ENCODE measurements around the gene HIPK4.
"Not testable (repeated sequence)": the region's sequence is repeated elsewhere in the genome, so short reads cannot be mapped to it uniquely, and the experiment has no call there.

The HIPK4 gene

GRCh38 chr19:40335855-40336600 is 54.0 kb downstream of the HIPK4 start:
- DNase-seq, result no peak

DNA sequence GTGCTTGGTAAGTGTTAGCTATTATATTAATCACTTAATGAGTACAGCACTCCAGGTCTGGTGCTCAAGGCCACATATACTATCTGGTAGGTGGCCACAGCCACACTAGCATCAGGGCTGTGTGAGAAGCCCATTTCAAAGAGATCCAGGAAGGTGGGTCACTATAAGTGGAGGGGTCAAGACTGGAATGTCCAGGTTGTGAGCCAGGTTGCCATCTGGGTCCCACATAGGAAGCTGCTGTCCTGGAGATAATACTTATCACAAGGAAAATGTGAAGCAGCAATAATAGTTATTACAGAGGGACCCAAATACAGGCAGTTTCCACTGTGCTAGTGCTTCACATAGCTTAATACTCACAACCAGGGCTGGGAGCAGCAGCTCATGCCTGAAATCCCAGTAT is 54.9 kb downstream of the HIPK4 start:
- no peak for DNase-seq

- not testable (repeated sequence) for DNase-seq
Measured at GRCh38 chr19:40333083-40333482, 56.9 kb downstream of the HIPK4 start.

DNA sequence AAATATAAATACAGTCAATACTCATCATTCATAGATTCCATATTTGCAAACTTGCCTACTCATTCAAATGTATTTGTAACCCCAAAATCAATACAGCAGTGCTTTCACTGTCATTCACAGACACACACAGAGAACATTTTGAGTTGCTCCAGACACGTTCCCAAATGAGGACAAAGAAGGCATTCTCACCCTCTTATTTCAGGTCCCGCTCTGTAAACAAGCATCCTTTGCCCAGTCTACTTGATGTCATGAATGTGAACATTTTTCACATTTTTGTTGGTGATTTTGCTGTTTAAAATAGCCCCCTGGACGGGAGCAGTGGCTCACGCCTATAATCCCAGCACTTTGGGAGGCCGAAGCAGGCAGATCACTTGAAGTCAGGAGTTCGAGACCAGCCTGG is 57.3 kb downstream of the HIPK4 start:
- DNase-seq, result no peak

DNA sequence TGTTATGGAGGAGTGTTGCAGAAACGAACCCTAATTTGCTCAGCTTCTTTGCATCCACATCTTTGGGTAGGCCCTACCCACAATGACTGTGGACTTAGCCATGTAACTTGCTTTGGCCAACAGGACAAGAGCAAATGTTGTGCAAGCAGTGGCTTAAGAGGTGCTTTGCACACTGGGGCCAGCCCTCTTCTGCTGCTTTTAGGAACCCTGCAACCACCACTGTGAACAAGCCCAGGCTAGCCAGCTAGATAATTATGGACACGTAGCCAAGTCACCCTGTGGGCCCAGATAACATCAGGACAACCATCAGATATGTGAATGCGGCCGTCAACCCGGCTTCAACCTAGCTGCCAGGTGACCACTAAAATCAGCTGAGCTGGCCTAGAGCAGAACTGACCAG is 58.9 kb downstream of the HIPK4 start:
- no peak for DNase-seq

Data from CD4-positive, alpha-beta T cell treated with Interleukin-12 subunit alpha and Interleukin-12 subunit beta, for 1 hour (primary cell).